ENCODE measurements around the gene CCNT2.
A peak's percentile ranks its signal among the peaks of the same experiment; 100 is the strongest.
"Not testable (repeated sequence)": the region's sequence is repeated elsewhere in the genome, so short reads cannot be mapped to it uniquely, and the experiment has no call there.

The CCNT2 gene

GRCh38 chr2:134918526-134919340 is at the start of gene CCNT2:
Gene CCNT2, plus strand, starts transcription at chr2:134918822. Its CDS starts 33 bp downstream, at chr2:134918855.
- DNase-seq, result peak; percentile 99 to 100

GRCh38 chr2:134869946-134870736 is 48.5 kb upstream of the CCNT2 start:
- DNase-seq, result no peak

GRCh38 chr2:134873152-134873551 is 45.5 kb upstream of the CCNT2 start:
- no peak for DNase-seq

DNA sequence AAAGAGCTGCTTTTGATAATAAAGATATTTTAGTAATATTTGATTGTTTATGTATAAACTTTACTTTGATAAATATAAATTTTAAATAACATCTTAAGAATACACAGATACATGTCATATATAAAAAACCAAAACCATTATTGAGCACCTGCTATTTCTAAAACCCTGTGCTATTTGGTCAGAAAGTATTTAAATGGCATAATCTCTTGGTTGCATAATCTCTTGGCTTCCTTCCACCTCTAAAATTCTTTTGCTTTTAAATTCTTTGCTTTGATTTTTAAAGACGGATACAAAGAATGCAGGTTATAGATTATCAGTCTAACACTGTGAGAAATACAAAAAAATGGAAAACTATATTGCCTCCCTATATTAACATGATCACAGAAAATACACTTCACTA is 43.3 kb upstream of the CCNT2 start:
- no peak for DNase-seq

- no peak for DNase-seq
Observed at GRCh38 chr2:134882773-134883172, 35.8 kb upstream of the CCNT2 start.

GRCh38 chr2:134883552-134884293 is 34.9 kb upstream of the CCNT2 start:
- no peak for DNase-seq

GRCh38 chr2:134884435-134884834 is 34.2 kb upstream of the CCNT2 start:
- DNase-seq, result no peak

DNA sequence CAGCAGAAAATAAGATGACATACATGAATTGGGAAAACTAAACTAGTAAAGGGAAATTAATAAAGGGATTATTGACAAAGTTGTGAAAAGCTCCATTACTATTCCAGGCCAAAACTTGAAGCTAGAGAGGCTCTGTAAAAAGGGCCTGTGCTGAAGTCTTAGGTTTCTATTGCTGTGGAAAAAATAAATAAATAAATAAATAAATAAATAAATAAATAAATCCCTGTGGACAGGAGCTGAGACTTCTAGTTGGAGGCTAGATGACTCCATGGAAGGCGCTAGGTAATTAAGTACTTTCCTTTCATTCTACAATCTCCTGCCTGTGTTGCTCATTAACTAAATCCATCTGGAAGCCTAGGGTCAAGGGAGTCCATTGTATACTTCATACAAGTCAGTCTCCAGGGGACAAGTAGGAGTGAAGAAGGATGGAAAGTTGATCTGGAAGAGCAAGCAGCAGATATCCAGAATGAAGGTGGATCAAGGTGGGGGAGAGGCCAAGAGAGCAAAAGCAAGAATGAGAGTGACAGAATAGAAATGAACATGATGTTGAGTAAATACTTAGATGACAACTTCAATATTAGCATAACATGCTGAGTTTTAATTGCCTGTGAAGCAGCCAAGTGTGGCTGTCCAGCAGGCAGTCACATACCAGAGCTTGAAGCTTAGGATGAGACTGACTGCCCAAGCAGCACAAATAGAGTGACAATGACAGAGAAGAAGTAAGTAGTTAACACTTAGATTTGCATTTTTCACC is 26.2 kb upstream of the CCNT2 start:
- DNase-seq, result no peak

GRCh38 chr2:134897932-134898331 is 20.7 kb upstream of the CCNT2 start:
- no peak for DNase-seq

DNA sequence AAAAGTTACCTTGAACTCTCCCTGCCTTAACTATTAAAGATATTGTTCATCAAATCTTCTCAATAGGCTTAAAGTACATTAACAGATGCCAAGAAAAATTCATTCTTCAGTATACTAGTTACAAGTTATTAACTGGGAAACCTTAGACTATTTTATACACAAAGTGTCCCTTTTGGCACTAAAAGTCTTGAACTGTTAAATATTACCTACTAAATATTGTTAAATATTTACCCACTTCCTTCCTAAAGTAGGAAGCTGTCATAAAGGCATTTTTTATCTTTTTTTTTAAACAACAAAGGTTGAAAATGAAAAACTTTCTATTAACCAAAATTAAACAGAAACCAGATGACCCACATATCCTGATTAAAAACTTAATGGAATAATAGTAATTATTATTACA is 19.4 kb upstream of the CCNT2 start:
- no peak for DNase-seq

DNA sequence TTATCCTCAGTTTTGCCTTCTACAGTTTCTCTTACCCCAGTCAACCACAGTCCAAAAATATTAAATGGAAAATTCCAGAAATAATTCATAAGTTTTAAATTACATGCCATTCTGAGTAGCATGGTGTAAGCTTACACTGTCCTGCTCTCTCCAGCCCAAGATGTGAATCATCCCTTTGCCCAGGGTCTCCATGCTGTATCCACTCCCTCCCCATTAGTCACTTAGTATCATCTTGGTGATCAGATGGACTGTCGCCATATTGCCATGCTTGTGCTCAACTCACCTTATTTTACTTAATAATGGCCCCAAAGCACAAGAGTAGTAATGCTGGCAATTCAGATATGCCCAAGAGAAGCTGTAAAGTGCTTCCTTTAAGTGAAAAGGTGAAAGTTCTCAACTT is 18.5 kb upstream of the CCNT2 start:
- no peak for DNase-seq

DNA sequence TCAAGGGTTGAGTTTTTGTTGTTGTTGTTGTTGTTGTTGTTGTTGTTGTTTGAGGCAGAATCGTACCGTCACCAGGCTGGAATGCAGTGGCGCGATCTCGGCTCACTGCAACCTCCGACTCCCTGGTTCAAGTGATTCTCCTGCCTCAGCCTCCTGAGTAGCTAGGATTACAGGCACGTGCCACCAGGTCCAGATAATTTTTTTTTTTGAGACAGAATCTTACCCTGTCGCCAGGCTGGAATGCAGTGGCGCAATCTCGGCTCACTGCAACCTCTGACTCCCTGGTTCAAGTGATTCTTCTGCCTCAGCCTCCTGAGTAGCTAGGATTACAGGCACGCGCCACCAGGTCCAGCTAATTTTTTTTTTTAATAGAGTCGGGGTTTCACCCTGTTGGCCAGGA is 14.9 kb upstream of the CCNT2 start:
- not testable (repeated sequence) for DNase-seq

GRCh38 chr2:134905168-134905567 is 13.5 kb upstream of the CCNT2 start:
- no peak for DNase-seq

GRCh38 chr2:134906726-134907125 is 11.9 kb upstream of the CCNT2 start:
- no peak for DNase-seq

- not testable (repeated sequence) for DNase-seq
Observed at GRCh38 chr2:134907441-134908116, 11.0 kb upstream of the CCNT2 start.

DNA sequence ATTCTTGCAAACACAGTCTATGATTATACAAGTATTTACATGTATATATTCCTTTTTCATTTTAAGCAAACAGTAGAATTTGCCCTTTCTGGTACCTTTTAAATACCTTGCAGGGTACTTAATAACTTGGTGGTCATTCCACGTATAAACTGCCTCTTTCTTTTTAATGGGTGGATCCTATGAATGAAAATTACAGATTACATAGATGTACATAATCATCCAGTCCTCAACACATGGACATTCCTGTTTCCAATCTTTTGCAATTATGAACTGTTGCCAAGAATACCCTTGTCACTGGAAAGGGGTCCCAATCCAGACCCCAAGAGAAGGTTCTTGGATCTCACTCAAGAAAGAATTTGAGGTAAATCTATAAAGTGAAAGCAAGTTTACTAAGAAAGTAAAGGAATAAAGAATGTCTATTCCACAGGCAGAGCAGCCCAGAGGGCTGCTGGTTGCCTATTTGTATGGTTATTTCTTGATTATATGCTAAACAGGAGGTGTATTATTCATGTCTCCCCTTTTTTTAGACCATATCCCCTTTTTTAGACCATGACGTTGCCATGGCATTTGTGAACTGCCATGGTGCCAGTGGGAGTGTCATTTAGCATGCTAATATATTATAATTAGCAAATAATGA is 7.7 kb upstream of the CCNT2 start:
- no peak for DNase-seq

- DNase-seq, result no peak
Observed at GRCh38 chr2:134911400-134911785, 7.2 kb upstream of the CCNT2 start.

DNA sequence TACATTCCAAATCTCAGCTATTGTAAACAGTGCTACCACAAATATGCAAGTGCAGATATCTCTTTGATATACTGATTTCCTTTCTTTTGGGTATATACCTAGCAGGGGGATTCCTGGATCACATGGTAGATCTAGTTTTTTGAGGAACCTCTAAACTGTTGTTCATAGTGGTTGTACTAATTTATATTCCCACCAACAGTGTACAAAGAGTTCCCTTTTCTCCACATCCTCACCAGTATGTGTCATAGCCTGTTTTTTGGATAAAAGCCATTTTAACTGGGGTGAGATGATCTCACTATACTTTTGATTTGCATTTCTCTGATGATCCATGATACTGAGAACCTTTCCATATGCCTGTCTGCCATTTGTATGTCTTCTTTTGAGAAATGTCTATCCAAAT is 6.3 kb upstream of the CCNT2 start:
- DNase-seq, result no peak

DNA sequence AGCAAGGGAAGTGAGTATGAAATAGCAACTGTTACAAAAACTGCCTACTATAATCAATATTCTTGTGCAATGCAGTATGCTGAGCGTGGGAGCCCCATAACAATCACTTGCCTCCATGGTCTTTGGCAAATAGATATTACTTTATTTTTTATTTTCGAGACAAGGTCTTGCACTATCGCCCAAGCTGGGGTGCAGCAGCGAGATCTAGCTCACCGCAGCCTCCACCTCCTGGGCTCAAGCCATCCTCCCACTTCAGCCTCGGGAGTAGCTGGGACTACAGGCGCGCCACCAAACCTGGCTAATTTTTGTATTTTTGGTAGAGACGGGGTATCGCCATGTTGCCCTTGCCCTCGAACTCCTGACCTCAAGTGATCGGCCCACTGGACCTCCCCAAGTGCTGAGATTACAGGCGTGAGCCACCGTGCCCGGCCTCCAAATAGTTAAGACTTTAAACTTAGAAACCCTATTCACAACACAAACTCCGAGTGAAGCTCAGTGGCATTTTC is 1.2 kb upstream of the CCNT2 start:
- DNase-seq, result peak in 1 of 2 experiments; percentile 37

DNA sequence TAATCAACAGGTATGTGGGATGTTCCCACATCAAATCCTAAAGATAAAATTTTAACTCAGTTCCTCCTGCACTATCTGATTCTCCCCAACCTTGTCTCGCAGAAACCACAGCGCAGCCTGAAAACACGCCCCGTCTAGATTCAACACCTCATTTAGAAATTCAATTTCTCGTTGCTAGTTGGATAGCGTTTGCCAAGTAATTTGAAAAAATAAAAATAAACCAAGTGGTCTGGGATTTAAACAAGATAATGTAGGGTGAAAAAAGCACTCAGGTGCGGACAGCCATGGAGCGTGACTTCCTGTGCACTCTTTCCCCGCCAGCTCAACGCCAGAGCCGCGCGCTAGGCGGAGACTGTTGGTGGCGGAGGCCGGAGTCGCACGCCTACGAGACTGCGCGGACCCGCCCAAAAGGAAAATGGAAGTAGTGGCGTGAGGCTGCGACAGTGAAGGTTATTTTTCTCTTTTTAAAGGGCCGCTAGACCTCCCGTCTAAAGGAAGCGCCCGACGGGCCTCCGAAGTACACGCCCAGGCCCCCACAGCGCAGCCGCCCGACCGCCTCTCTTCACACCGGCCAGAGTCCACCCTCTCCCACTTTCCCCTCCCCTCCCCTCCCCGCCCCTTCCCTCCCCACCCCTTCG is 615 bp upstream of the CCNT2 start:
- peak; percentile 89 to 90 for DNase-seq

Data from activated T-cell treated with anti-CD3 and anti-CD28 coated beads, Interleukin-2, amount 50 U/mL, for 48 hours (primary cell).